ENCODE results near the gene G6PC2.
"Not testable (repeated sequence)": the region's sequence is repeated elsewhere in the genome, so short reads cannot be mapped to it uniquely, and the experiment has no call there.

G6PC2 gene

GRCh38 chr2:168897449-168897848, 3.6 kb upstream of the G6PC2 start:
- in situ Hi-C loops (cut with MboI; ENCODE audit: low pct_unique_long_range_greater_than_20kb, low sequenced_read_pairs), result no loop called here

GRCh38 chr2:168903888-168904287, 2.8 kb downstream of the G6PC2 start:
- in situ Hi-C loops (cut with MboI; ENCODE audit: low pct_unique_long_range_greater_than_20kb, low sequenced_read_pairs), result loop anchor here (25.0 kb wide), 2 partner anchors 117 to 567 kb away; no protein-coding TSS in a partner anchor
- DNase-seq, result no peak

More at GRCh38 chr2:168897449-168897848, 3.6 kb upstream of the G6PC2 start:
- DNase-seq, result no peak

- in situ Hi-C loops (cut with MboI; ENCODE audit: low pct_unique_long_range_greater_than_20kb, low sequenced_read_pairs), result loop anchor here (25.0 kb wide), 2 partner anchors 117 to 567 kb away; no protein-coding TSS in a partner anchor
- no peak for DNase-seq
These were observed 3.3 kb downstream of the G6PC2 start for GRCh38 chr2:168904358-168904757.

DNA sequence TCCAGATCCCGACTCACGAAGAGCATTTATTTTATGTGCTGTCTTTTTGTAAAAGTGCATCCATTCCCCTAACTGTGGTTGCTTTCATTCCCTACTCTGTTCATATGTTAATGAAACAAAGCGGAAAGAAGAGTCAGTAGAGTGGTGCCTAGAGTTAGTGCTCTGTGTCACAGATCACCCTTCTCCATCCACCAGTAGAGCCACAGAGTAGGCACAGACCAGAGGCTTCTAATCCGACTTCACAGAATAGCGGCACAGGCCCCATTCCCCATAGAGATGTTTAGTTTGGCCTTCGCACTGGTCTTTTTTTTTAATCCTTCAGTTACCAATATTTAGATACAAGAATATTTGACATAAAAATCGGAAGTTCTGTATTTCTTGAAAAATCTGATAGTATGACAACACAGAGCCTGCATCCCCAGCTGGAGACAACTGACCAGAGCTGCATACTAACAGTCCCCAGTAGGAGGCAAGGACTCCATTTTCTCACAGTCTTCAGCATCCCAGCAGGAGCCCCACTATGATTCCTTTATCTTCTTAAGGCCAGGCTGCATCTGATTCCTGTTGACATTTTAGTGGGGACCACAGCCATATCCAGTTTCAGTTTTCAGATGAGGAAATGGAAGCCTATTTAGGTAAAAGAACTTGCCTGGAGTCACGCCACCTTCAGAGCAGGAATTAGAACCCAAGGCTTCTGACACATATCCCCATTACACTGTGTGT, 7.0 kb downstream of the G6PC2 start:
- in situ Hi-C loops (cut with MboI; ENCODE audit: low pct_unique_long_range_greater_than_20kb, low sequenced_read_pairs), result loop anchor here (25.0 kb wide), 2 partner anchors 121 to 571 kb away; no protein-coding TSS in a partner anchor
- DNase-seq, result no peak

- no peak for DNase-seq
- in situ Hi-C loops (cut with MboI; ENCODE audit: low pct_unique_long_range_greater_than_20kb, low sequenced_read_pairs), result loop anchor here (25.0 kb wide), 2 partner anchors 123 to 573 kb away; no protein-coding TSS in a partner anchor
These were observed 9.2 kb downstream of the G6PC2 start for GRCh38 chr2:168910330-168910729.

DNA sequence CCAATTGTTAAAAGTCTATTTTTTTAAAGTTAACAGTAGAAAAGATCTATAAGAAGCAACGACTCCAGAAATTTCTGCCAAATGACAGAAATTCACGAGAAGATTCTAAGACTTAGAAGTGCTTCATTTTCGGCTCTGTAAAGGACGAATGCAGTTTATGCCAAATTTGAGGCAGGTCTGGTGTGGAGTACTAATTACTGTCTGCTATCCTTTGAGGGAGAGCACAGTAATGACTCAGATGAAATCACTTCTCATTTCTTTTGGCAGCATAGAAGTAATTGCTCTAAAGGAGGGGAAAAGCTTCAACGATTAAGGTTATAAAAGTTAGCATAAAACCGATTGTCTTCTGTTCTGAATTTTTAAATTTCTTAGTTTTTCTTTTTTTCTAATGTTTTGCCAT, 11.4 kb downstream of the G6PC2 start:
- DNase-seq, result peak; percentile 30

DNA sequence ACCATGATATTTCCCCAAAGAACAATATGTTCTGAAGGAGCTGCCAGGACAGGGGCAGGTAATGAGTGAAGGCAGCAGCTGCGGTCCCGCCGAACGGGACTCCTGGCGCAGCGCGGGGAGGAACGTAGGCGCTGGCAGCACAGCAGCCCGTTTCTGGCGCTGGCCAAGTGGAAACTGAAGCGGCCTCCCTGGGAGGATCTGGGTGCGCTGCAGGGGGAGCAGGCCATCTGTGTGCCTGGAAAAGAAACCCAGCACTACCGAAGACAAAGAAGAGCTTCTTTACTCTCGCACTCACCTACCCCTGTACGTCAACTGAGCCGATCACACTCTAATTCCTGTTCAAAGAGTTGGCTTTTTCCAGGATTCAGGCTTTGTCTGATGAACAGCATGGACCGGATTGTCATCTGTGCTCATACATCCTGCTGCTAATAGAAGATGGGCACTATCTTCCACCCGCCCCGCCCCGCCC, 11.8 kb downstream of the G6PC2 start:
- peak; percentile 28 for DNase-seq
- in situ Hi-C loops (cut with MboI; ENCODE audit: low pct_unique_long_range_greater_than_20kb, low sequenced_read_pairs), result loop anchor here (25.0 kb wide), 2 partner anchors 126 to 576 kb away; no protein-coding TSS in a partner anchor

More for the DNA sequence above, 11.4 kb downstream of the G6PC2 start:
- in situ Hi-C loops (cut with MboI; ENCODE audit: low pct_unique_long_range_greater_than_20kb, low sequenced_read_pairs), result loop anchor here (25.0 kb wide), 2 partner anchors 125 to 575 kb away; no protein-coding TSS in a partner anchor

DNA sequence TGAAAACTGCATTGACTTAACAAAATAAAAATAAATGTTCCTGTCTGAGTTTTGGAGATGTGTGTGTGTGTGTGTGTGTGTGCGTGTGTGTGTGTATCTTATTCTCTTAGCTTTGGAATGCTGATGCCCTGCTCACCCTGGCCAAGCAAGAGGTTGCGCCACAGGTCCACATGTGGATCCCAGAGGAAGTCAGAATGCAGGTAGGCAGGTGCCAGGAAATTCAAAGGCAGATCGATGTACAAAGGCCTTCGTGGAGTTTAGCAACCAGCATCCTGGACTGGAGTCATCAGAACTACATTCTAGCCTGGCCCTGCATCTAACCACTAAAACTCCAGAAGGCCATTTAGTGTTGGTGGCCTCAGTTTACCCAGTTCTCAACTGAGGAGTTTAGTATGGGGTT, 12.4 kb downstream of the G6PC2 start:
- in situ Hi-C loops (cut with MboI; ENCODE audit: low pct_unique_long_range_greater_than_20kb, low sequenced_read_pairs), result loop anchor here (25.0 kb wide), 2 partner anchors 126 to 576 kb away; no protein-coding TSS in a partner anchor
- no peak for DNase-seq

DNA sequence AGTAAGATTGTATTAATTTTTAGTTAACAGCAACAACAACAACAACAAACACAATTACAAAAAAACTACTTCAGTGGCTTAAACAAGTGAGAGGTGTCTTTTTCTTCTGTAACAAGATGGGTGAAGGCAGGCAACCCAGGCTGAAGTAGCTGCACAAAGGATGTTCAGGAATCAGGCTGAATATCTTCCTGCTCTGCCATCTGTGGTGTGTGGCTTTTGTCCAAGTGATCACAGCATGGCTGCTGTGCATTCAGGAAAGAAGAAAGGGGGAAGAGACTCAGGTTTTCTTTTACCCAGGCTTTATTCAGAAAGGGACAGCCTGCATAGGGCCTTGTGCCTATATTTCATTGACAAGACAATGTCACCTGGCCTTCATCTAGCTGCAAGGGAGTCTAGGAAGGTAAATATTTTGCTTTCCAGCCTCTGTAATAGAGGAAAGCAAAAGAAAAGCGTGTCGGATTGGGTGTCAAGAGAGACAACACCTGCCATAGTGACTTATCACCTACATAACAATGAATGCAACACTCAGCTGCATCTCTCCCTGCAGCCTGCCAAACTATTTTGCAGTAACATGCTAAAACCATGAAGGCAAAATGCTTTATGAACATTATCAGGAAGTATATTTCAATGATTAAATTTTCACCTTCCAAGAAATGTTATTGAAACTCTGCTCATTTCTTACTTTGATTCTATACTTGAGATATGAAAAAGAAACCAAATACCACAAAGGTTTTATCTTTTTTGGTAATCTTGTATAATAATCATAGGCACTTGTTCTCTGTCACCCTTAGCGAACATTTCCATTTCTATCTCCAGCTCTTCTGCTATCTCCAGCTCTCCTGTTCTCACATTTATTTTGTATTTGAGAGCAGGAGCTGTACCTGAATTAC, 14.6 kb downstream of the G6PC2 start:
- in situ Hi-C loops (cut with MboI; ENCODE audit: low pct_unique_long_range_greater_than_20kb, low sequenced_read_pairs), result loop anchor here (25.0 kb wide), 2 partner anchors 128 to 578 kb away; no protein-coding TSS in a partner anchor
- peak; percentile 14 for DNase-seq

DNA sequence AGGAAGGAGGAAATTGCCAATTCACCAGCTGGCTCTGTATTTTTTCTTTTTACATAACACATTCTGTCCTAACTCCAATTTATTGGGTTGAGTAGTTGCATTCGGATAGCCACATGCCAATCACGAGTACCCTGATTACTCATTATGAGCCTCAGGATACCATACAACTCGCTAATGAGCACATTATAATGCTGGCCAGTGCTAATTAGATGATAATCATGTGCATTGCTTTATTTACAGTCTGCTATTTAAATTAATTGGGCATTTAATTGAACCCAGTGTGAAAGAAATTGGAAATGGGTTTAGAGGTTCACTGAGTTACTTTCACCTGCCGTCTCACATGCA, 15.2 kb downstream of the G6PC2 start:
- no peak for DNase-seq
- in situ Hi-C loops (cut with MboI; ENCODE audit: low pct_unique_long_range_greater_than_20kb, low sequenced_read_pairs), result loop anchor here (25.0 kb wide), 2 partner anchors 129 to 579 kb away; no protein-coding TSS in a partner anchor

GRCh38 chr2:168920504-168921157, 19.5 kb downstream of the G6PC2 start:
- peak; percentile 77 for DNase-seq
- in situ Hi-C loops (cut with MboI; ENCODE audit: low pct_unique_long_range_greater_than_20kb, low sequenced_read_pairs), result loop anchor here (25.0 kb wide), 2 partner anchors 133 to 583 kb away; no protein-coding TSS in a partner anchor

DNA sequence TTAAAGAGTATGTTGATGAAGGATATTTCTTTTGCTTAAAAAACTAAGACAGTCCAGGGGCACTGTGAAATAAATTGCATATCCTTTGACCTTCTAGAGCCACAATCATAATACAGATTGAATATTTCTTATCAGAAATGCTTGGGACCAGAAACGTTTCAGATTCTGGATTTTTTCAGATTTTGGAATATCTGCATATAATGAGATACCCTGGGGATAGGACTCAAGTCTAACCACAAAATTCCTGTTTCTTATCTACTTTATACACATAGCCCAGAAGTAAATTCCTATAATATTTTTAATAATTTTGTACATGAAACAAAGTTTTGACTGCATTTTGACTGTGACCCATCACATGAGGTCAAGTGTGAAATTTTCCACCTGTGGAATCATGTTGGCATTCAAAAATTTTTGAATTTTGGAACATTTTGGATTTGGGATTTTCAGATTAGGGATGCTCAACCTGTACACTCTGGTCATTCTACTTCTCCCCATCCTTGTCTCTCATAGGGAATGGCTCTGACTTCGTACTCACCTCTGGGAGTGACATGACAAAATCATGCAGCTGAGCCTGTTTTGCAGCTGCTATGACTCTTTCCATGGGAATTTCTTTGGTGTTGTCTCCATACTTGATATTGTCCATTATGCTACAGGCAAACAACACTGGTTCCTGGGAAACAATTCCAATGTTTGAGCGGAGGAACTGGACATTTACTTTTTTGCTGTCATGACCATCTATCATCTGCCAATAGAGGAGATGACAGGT, 25.7 kb downstream of the G6PC2 start:
- in situ Hi-C loops (cut with MboI; ENCODE audit: low pct_unique_long_range_greater_than_20kb, low sequenced_read_pairs), result no loop called here
- DNase-seq, result no peak

DNA sequence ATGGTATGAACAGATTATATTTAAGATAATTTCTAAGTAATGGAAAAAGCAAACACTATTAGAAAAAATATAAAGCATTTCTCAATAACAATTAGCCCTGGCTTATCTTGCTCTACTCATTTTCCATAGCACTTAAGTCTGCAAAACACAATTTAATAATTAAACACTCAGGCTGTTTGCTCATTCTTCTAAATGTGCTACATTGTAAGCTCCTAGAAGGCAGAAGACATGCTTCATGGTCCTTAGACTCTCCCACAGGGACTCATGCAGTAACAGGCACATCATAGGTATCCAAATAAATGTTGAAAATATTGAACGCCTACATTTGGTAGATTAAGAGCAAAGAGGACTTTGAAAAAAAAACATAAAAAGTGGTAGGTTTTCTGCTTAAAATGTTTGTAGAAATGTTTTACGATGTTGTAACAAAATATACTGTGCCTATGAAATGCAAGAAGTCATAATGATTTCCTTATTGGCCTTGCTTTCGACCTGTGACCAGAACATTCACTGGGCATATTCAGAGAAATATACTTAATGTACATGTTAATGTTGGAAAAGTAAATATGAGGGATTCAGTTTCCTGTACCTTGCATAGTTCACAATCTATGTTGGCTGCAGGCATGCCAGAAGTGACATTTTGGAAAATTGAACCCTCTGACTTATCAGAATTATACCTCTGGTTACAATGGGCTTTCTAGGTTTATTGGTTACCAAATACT, 27.2 kb downstream of the G6PC2 start:
- no peak for DNase-seq
- in situ Hi-C loops (cut with MboI; ENCODE audit: low pct_unique_long_range_greater_than_20kb, low sequenced_read_pairs), result no loop called here

GRCh38 chr2:168929031-168929430, 27.9 kb downstream of the G6PC2 start:
- DNase-seq, result no peak
- in situ Hi-C loops (cut with MboI; ENCODE audit: low pct_unique_long_range_greater_than_20kb, low sequenced_read_pairs), result no loop called here

GRCh38 chr2:168930242-168930641, 29.2 kb downstream of the G6PC2 start:
- DNase-seq, result no peak
- in situ Hi-C loops (cut with MboI; ENCODE audit: low pct_unique_long_range_greater_than_20kb, low sequenced_read_pairs), result no loop called here

DNA sequence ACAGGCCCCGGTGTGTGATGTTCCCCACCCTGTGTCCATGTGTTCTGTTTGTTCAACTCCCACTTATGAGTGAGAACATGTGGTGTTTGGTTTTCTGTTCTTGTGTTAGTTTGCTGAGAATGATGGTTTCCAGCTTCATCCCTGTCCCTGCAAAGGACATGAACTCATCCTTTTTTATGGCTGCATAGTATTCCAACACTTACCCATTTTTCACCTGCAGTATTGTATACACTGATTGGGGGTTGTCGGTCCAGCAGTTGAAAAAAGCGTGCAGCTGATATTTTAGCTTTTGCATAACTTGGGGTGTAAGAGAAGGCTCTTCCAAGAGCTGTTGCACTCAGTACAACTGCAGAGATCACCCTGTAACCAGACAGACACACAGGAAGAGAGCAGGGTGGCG, 31.1 kb downstream of the G6PC2 start:
- DNase-seq; in situ Hi-C loops (cut with MboI; ENCODE audit: low pct_unique_long_range_greater_than_20kb, low sequenced_read_pairs): not testable (repeated sequence)

DNA sequence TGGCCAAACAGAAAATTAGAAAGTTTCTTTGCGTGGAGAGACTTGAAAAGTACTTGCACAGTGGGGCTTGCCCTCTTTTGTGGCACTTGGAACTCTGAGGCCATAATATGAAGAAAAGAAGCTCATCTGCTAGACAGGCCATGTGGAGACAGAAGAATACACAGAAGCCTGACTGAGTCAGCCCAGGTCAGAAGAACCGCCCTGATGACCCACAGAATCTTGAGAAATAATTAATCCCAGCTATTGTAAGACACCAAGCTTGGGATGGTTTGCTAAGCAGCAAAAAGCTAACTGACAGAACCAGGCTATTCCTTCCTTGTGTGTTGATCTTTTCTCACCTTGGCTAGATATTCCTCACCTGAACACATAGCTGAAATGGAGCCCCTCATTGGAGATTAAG, 33.7 kb downstream of the G6PC2 start:
- DNase-seq, result no peak
- in situ Hi-C loops (cut with MboI; ENCODE audit: low pct_unique_long_range_greater_than_20kb, low sequenced_read_pairs), result no loop called here
